IMR-90 (cell line): ENCODE measurements around the gene NUCB1. TPM values are rescaled to one million over a fixed set of nuclear protein-coding genes. Genes with fewer than 3 reads are reported as not detected.

Experiments used
- CEBPB ChIP-seq: IDR thresholded peaks from 2 replicates; pipeline ENCODE4 v1.6.1; 2012; ENCODE audit warnings: low read depth, low read length, improper control_type of control experiment
- MAFK ChIP-seq: IDR thresholded peaks from 2 replicates; pipeline ENCODE4 v1.6.1; 2012; ENCODE audit warnings: low read depth, low read length, improper control_type of control experiment
- MAZ ChIP-seq: IDR thresholded peaks from 2 replicates; pipeline ENCODE4 v1.6.1; 2012; ENCODE audit warnings: low read depth, mild to moderate bottlenecking, low read length, improper control_type of control experiment, moderate library complexity, borderline replicate concordance
- RFX5 ChIP-seq: IDR thresholded peaks from 2 replicates; pipeline ENCODE4 v1.8.0; 2012; ENCODE audit warnings: low read depth, mild to moderate bottlenecking, low read length, moderate library complexity
- SMC3 ChIP-seq: fragments of 150-350 bp; IDR thresholded peaks from 2 replicates; pipeline ENCODE4 v1.6.1; 2016; ENCODE audit warnings: low read depth, mild to moderate bottlenecking, antibody characterized with exemption, low read length, moderate library complexity
- USF2 ChIP-seq: fragments of 150-350 bp; IDR thresholded peaks from 2 replicates; pipeline ENCODE4 v1.6.1; 2017; ENCODE audit warnings: mild to moderate bottlenecking, antibody characterized with exemption, low read length, low read depth
- polyA plus RNA-seq, 3 experiments: library from polyadenylated mRNA; depleted of rRNA; stranded (reverse); fragments of >200 nt; gene quantifications; 2 replicates each; pipeline ENCODE4 v1.2.3, GENCODE V29; 2012; ENCODE audit warnings: low replicate concordance in 1 of 3
- total RNA-seq: library from RNA; depleted of rRNA; stranded (reverse); fragments of >200 nt; gene quantifications from 2 replicates; pipeline ENCODE4 v1.2.3, GENCODE V29; 2012

The NUCB1 gene
- total and polyA plus RNA-seq, 2 of the 4 experiments (the other 2 are of a cell fraction) = 37.3 to 253 TPM

DNA sequence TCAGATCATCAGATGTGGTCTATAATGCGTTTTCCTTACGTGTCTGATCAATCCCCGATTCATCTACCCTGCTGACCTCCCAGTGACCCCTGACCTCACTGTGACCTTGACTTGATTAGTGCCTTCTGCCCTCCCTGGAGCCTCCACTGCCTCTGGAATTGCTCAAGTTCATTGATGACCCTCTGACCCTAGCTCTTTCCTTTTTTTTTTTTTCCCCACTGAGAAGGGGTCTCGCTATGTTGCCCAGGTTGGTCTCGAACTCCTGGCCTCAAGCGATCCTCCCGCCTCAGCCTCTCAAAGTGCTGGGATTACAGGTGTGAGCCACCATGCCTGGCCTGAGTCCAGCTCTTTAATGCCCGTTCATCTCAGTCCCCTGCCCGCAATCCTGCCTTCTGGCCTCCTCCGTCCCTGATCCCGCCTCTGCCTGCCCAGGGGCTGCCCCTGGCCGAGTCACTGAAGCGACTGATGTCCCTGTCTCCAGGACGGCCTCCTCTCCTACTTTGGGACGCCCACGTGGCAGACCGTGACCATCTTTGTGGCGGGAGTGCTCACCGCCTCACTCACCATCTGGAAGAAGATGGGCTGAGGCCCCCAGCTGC is 61.0 kb downstream of the NUCB1 start (continued):
- TF ChIP-seq USF2 (no peak), CEBPB (no peak), MAZ (no peak), SMC3 (no peak), MAFK (no peak), RFX5 (no peak)
